NT2/D1 (cell line): ENCODE results near the gene PGS1.

Source experiments
- SUZ12 ChIP-seq: IDR thresholded peaks from 2 replicates; pipeline ENCODE4 v1.6.1; 2011; ENCODE audit not compliant: insufficient read length, insufficient read depth; ENCODE audit errors: extremely low read depth
- YY1 ChIP-seq: IDR thresholded peaks from 2 replicates; pipeline ENCODE4 v1.6.1; 2011; ENCODE audit not compliant: insufficient read length, insufficient read depth
- ZNF274 ChIP-seq: IDR thresholded peaks from 2 replicates; pipeline ENCODE4 v1.6.1; 2011; ENCODE audit warnings: mild to moderate bottlenecking, low read depth, low read length

DNA sequence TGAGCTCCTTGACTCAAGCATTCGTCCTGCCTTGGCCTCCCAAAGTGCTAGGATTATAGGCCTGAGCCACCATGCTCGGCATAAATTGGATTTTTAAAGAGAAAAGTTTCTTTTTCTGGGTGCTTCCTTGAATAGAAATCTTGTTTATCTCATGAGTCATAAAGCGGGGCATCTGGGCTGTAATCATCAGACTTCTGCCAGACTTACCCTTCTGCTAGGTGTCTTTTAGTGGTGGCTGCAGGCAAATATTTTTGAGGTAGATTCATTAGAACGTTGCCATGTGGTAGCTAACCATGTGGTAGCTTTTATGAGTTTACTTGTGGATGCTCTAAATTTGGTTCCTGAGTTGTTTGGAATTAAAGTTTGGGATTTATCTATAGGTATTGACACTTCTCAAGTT lies 13.4 kb downstream of the PGS1 start:
- TF ChIP-seq YY1 (no peak), SUZ12 (no peak), ZNF274 (no peak)
